ENCODE measurements around the gene ACTR5.

- TF ChIP-seq POLR2AphosphoS5 (IDR thresholded peaks at IDR 0.05) = no peak
- no peak for TF ChIP-seq CTCF (IDR thresholded peaks at IDR 0.05)
These were observed 28.1 kb downstream of the ACTR5 start for GRCh38 chr20:38776363-38776762.
